HL-60 (cell line): ENCODE data around the gene CCDC158.
"Not testable (repeated sequence)": the region's sequence is repeated elsewhere in the genome, so short reads cannot be mapped to it uniquely, and the experiment has no call there.

Experiments used
- DNase-seq, 2 experiments: peaks; one replicate each; pipeline ENCODE4 v3.0.0-alpha.2; 2010 to 2020; ENCODE audit warnings: low read depth in 1 of 2, low spot score in 1 of 2
- H3K27ac ChIP-seq: fragments of 250-450 bp; sonication (Bioruptor Pico); replicated peaks from 2 replicates; pipeline ENCODE4 v1.5.1; 2020; ENCODE audit warnings: mild to moderate bottlenecking, moderate library complexity
- H3K27me3 ChIP-seq: fragments of 250-450 bp; sonication (Bioruptor Pico); 2 replicates; pipeline ENCODE4 v1.5.1; 2021; ENCODE audit warnings: mild to moderate bottlenecking, moderate library complexity; ENCODE audit not compliant: insufficient read depth, poor library complexity, severe bottlenecking
- H3K4me3 ChIP-seq: replicated peaks from 2 replicates; pipeline ENCODE4 v1.5.1; 2011; ENCODE audit warnings: mild to moderate bottlenecking, control low read depth, low read length; ENCODE audit not compliant: insufficient read depth
- CTCF ChIP-seq: IDR thresholded peaks from one replicate; pipeline ENCODE4 v1.5.1; 2011; ENCODE audit warnings: low read length, control low read depth, inconsistent platforms; ENCODE audit not compliant: insufficient read depth
- GABPA ChIP-seq: IDR thresholded peaks from 2 replicates; pipeline ENCODE4 v1.6.1; 2012; ENCODE audit warnings: low read depth
- POLR2AphosphoS5 ChIP-seq: IDR thresholded peaks from 2 replicates; pipeline ENCODE4 v1.6.1; 2012; ENCODE audit warnings: low read depth
- REST ChIP-seq: IDR thresholded peaks from 2 replicates; pipeline ENCODE4 v1.6.1; 2012; ENCODE audit warnings: low read depth; ENCODE audit not compliant: insufficient replicate concordance
- SPI1 ChIP-seq: IDR thresholded peaks from 2 replicates; pipeline ENCODE4 v1.6.1; 2012; ENCODE audit warnings: low read depth, mild to moderate bottlenecking, borderline replicate concordance

Gene CCDC158

GRCh38 chr4:76296286-76296820 is 124.6 kb downstream of the CCDC158 start:
- DNase-seq = no peak
- Histone ChIP-seq H3K27me3 (no peaks in the 10 kb centered on the region), H3K4me3 (no peak overlapping the region), H3K27ac (no peak overlapping the region)
- TF ChIP-seq REST = no peak
- TF ChIP-seq SPI1 = peak; percentile 82

GRCh38 chr4:76293772-76294171 is 127.2 kb downstream of the CCDC158 start:
- TF ChIP-seq GABPA = no peak
- no peak for TF ChIP-seq REST
- TF ChIP-seq SPI1 = no peak
- TF ChIP-seq CTCF = no peak
- TF ChIP-seq POLR2AphosphoS5 = no peak
- Histone ChIP-seq H3K4me3 (no peak overlapping the region), H3K27me3 (no peaks in the 10 kb centered on the region), H3K27ac (no peak overlapping the region)
- no peak for DNase-seq

- TF ChIP-seq POLR2AphosphoS5 (no peak), CTCF (no peak), GABPA (no peak), SPI1 (no peak), REST (no peak)
- Histone ChIP-seq H3K27me3 (no peaks in the 10 kb centered on the region), H3K4me3 (no peak overlapping the region), H3K27ac (no peak overlapping the region)
- DNase-seq = no peak
Measured at GRCh38 chr4:76292730-76293129, 128.2 kb downstream of the CCDC158 start.

DNA sequence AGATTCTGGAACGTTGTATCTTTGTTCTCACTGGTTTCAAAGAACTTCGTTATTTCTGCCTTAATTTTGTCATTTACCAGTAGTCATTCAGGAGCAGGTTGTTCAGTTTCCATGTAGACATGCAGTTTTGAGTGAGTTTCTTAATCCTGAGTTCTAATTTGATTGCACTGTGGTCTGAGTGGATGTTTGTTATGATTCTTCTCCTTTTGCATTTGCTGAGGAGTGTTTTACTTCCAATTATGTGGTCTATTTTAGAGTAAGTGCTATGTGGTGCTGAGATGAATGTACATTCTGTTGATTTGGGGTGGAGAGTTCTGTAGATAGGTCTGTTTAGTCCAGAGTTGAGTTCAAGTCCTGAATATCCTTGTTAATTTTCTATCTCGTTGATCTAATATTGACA is 133.1 kb downstream of the CCDC158 start:
- not testable (repeated sequence) for DNase-seq, H3K27me3 ChIP-seq, H3K27ac ChIP-seq, H3K4me3 ChIP-seq
